ENCODE measurements around the gene CPNE1.
A peak's percentile ranks its signal among the peaks of the same experiment; 100 is the strongest.
"Not testable (repeated sequence)": the region's sequence is repeated elsewhere in the genome, so short reads cannot be mapped to it uniquely, and the experiment has no call there.

The CPNE1 gene

DNA sequence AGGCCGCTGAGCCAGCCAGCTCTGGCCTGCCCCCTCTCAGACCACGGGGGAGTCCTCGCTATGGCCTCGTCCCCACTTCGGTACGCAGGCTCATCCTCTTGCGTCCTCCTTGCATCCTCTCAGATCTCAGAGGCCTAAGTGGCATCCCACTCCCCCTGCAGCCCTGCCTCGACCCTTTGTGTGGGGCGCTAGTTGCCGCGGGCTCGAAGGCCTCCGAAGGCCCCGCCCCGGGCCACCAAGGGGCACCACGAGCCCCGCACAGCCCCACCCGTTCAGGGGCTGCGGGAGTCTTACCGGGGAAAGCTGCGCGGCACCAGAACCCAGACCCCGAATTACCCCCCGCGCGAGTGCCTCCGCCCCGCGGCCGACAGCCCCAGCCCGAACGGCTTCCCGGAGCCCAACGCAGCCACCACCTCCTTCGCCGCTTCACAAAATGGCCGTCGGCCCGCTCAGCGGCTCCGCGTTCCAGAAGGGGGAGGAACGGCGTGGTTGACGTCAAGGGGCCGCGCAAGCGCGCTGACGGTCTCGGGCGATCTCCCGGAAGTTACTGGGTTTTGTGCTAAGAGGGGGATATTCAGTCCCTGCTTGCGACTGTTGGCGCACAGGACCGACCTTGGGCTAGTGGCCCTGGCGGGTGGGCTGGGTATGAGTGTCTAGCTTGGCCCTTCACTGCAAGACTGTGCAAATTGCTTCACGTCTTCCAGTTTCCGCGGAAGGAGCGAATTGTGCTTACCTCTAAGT lies at the start of gene CPNE1, which contains the start of gene RBM12:
CPNE1 (minus strand) TSS at position 435 of the 741 bp plus-strand sequence. CDS start 31,977 bp downstream, outside the sequence.
RBM12 (minus strand) TSS at position 435 of the 741 bp plus-strand sequence. CDS start 9,578 bp downstream, outside the sequence.
- DNase-seq, result peak; percentile 88 to 90

DNA sequence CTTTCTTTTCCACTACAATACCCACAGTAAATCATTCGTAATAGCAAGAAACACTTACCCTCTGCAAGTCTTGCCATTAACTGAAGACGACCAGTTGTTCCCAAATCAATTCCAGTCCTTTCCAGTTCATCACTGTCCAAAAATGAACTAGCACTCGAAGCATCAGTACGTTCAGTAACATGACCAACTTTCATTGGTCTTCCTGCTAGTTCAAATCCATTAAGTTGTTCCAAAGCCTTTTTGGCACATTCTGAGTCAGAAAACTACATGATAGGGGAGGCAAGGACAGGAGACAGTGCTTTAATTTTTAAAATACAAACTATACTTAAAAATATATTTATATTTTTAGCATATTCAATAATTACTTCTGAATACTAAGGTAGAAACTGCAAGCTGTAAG lies 49.4 kb upstream of the CPNE1 start:
- no peak for DNase-seq

GRCh38 chr20:35713120-35713519 lies 48.4 kb upstream of the CPNE1 start:
- not testable (repeated sequence) for DNase-seq

DNA sequence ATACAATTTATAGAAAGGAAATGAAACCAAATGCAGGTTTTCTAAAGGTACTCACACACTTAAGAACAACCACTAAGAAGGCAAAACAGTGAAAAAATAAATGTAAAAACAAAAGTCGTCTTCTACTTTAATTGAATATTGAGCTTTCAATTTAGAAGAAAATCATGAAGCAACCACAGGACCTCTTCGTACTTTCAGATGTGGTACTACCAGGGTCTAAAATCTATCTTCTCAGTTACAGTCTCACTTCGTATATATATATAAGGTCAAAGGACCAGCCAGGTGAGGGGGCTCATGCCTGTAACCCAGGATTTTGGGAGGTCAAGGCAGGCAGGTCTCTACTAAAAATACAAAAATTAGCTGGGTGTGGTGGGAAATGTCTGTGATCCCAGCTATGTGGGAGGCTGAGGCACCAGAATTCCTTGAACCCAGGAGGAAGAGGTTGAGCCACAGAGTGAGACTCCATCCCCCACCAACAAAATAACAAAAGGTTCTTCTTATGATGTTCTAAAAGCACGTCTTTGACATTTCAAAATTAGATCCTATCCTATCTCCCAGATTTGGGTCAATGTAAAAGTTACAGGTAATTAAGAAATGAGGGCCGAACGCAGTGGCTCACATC lies 47.0 kb upstream of the CPNE1 start:
- no peak for DNase-seq

DNA sequence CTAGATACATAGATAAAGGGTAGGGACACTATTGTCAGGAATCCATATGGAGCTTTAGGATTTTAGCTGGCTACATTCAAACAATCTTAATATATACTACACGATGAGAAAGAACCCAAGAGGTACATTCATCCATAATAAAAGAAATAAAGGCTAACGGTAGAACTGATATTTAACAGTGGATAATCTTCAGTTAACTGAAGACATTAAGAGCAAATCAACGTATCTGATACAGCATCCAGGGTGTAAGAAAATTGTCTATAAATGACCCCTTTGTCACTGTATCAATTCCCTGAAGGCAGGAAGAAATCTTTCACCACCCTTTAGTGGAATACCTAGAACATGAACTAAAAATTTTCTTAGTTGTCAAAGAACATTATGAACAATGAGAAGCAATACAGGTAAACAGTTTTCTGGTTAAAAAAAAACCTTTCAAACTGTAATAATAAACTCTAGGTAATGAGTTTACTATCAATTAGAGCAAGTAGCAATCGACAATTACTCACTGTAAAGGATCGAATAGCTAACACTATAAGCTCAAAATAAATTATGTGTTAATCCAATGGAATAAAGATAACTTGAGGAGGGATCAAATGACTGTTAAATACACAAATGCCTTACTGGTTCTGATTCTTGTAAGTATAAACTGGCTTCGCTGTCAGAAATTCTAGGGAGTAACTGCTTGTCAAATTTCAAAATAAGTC lies 46.3 kb upstream of the CPNE1 start:
- no peak for DNase-seq

DNA sequence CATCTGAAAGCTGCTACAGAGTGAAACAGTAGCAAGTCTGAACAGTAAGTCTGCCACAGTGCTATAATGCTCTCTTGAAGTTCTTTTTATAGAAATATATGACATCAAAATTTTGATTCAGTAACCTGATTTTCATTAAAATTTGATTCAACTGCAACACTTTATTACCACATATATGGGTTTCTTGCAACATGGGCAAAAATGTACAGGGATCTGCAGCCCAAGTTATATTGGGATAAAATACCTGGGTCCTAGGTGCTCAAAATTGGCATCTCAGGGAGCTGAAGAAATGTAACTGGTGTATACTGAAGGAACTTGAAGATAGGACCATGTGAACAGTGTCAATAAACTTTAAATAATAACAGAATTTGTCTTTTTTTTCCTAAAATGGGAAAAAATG lies 45.3 kb upstream of the CPNE1 start:
- no peak for DNase-seq

GRCh38 chr20:35709259-35709658 lies 44.6 kb upstream of the CPNE1 start:
- no peak for DNase-seq

GRCh38 chr20:35708502-35708901 lies 43.8 kb upstream of the CPNE1 start:
- no peak for DNase-seq

GRCh38 chr20:35706591-35707529 lies 42.2 kb upstream of the CPNE1 start:
- not testable (repeated sequence) for DNase-seq

DNA sequence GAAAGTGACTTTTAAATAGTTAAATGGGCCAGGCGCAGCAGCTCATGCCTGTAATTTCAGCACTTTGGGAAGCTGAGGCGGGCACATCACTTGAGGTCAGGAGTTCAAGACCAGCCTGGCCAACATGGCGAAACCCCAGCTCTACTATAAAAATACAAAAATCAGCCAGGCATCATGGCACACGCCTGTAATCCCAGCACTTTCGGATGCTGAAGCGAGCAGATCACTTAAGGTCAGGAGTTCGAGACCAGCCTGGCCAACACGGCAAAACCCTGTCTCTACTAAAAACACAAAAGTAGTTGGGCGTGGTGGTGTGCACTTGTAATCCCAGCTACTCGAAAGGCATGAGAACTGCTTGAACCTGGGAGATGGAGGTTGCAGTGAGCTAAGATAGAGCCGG lies 41.2 kb upstream of the CPNE1 start:
- not testable (repeated sequence) for DNase-seq

GRCh38 chr20:35704514-35705261 lies 40.0 kb upstream of the CPNE1 start:
- DNase-seq, result no peak

- no peak for DNase-seq
These were observed 38.4 kb upstream of the CPNE1 start for GRCh38 chr20:35702824-35703695.

DNA sequence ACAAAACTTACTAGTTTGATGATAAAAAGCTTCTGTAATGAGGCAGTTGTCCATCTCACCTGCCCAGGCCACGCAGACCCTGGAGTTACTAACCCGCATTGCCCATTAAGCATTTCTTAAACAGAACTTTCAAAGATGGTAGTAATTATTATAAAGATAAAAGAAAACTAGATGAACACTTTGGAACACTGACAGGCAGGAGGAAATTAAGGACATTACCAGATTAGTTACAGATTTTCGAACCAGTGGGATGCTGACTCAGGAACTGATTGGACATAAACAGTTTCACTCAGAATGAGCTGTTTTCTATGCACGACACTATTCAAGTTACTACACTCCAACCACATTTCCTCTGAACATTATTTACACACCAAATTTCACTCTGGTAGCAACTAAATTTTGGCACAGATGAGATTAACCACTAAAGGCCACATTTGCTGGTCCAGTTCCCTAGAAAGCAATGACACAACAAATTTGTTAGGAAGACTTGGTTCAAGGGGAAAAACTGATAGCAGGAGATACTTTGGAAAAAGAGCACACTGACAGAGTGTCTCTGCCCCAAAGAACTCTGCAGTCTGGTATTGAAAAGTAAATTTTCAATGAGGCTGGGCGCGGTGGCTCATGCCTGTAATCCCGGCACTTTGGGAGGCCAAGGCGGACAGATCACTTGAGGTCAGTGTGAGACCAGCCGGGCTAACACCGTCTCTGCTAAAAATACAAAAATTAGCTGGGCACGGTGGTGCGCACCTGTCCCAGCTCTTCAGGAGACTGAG lies 37.5 kb upstream of the CPNE1 start:
- DNase-seq, result no peak

DNA sequence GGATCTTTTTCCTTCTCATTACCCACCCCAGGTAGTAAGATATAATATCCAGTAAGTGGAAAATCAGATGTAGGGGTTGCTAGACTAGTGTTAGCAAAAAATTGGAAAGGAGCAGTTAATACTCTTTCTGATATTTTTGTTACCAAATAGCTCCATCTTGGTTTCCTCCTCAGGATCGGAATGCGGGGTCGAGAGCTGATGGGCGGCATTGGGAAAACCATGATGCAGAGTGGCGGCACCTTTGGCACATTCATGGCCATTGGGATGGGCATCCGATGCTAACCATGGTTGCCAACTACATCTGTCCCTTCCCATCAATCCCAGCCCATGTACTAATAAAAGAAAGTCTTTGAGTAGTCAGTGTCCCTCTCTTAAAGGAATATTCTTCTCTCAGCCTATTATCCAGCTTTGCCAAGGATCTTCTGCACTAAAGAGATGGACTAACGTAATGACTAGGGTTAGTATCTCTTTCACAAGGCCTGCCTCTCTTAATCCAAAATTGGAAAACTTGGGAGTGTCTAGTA lies 36.0 kb upstream of the CPNE1 start:
- DNase-seq, result no peak

GRCh38 chr20:35699957-35700624 lies 35.4 kb upstream of the CPNE1 start:
- DNase-seq, result no peak

DNA sequence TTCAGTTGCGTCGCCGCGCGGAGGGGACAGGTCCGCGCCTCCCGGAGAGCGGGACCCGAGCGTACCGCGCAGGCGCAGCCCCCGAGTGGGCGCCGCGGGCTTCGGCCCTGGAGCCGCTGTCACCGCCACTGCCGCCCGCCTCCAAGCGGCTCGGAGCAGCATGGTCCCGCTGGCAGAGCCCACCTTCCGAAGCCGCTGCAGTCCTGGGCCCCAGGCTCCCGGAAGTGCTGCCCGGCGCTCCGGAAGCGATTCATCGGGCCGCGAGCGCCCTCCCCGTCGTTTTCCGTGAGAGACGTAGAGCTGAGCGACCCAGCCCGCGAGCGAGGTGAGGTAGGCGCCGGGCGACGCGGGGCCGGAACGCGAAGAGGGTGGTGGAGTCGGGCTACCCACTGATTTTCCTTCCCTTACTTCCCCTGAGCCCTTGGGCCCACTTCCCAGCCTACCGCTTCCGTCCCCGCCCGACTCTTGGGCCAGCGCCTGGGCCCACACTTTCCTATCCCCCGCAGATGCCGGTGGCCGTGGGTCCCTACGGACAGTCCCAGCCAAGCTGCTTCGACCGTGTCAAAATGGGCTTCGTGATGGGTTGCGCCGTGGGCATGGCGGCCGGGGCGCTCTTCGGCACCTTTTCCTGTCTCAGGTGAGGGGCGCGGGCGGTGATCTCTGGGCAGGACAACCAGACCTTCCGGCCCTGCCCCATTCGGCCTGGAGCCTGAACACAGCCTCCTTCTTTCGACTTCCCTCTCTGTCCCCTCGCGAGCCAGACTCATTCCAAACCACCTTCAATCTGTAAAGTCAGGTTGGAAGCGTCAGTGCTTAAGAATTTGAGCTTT lies 34.6 kb upstream of the CPNE1 start, which contains the start of the genes NFS1 and ROMO1:
NFS1 (minus strand) TSS at position 226 of the 830 bp plus-strand sequence; CDS start at position 162, 64 bp downstream.
ROMO1 (plus strand) TSS at position 279 of the 830 bp plus-strand sequence; CDS start at position 507, 228 bp downstream.
- DNase-seq, result peak; percentile 80 to 83

- no peak for DNase-seq
These were observed 33.8 kb upstream of the CPNE1 start for GRCh38 chr20:35698298-35699126.

Measured in activated CD4-positive, alpha-beta T cell treated with anti-CD3 and anti-CD28 coated beads, Interleukin-2, amount 50 U/mL, for 4 hours (primary cell).